SK-N-SH (cell line): ENCODE measurements around the gene SEC14L5.

ENCODE experiments used
- CHD2 ChIP-seq: fragments of 150-350 bp; IDR thresholded peaks from 2 replicates; pipeline ENCODE4 v1.6.1; 2018; ENCODE audit warnings: low read length; ENCODE audit not compliant: partially characterized antibody
- CTCF ChIP-seq: fragments of 200-600 bp; sonication (generic); IDR thresholded peaks from 2 replicates; pipeline ENCODE4 v1.6.1; 2017; ENCODE audit warnings: antibody characterized with exemption, mild to moderate bottlenecking, moderate library complexity
- EZH2phosphoT487 ChIP-seq: fragments of 200-600 bp; sonication (generic); IDR thresholded peaks from 2 replicates; pipeline ENCODE4 v1.6.1; 2017; ENCODE audit warnings: low read depth, mixed run types, mild to moderate bottlenecking, antibody characterized with exemption, moderate library complexity, borderline replicate concordance
- GABPA ChIP-seq: IDR thresholded peaks from 2 replicates; pipeline ENCODE4 v1.4.0; 2012; ENCODE audit warnings: low read depth, mild to moderate bottlenecking
- POLR2AphosphoS5 ChIP-seq: IDR thresholded peaks from 2 replicates; pipeline ENCODE4 v1.6.1; 2012; ENCODE audit warnings: low read depth, low read length
- RAD21 ChIP-seq: IDR thresholded peaks from 2 replicates; pipeline ENCODE4 v1.6.1; 2012; ENCODE audit warnings: mild to moderate bottlenecking, low read length
- TCF12 ChIP-seq: IDR thresholded peaks from 2 replicates; pipeline ENCODE4 v1.4.0; 2012
- USF1 ChIP-seq: IDR thresholded peaks from 2 replicates; pipeline ENCODE4 v1.4.0; 2012; ENCODE audit warnings: low read depth, borderline replicate concordance
- YY1 ChIP-seq: IDR thresholded peaks from 2 replicates; pipeline ENCODE4 v1.4.0; 2012; ENCODE audit warnings: low read depth, mild to moderate bottlenecking

- TF ChIP-seq CTCF (no peak), EZH2phosphoT487 (no peak), GABPA (no peak), CHD2 (no peak), USF1 (no peak), POLR2AphosphoS5 (no peak), RAD21 (no peak), YY1 (no peak), TCF12 (no peak)
These were observed 29.1 kb downstream of the SEC14L5 start for GRCh38 chr16:4987250-4987579.
